Measurements from ENCODE around the gene CLK3. TPM values are rescaled to one million over a fixed set of nuclear protein-coding genes. Genes with fewer than 3 reads are reported as not detected.

Gene CLK3
- total and polyA plus RNA-seq, 2 donors (not counting 3 experiments of a cell fraction or from before 2014, with no cell fraction given), result 75.5 to 121 TPM

GRCh38 chr15:74609938-74610301 is 5.7 kb upstream of the CLK3 start:
- no peak overlapping the region for H3K27ac ChIP-seq (ENCODE audit: insufficient read depth, low read depth, low read length)
- H2AFZ ChIP-seq (ENCODE audit: low read depth, low read length), result no peak overlapping the region
- no peak overlapping the region for H3K4me3 ChIP-seq (replicated peaks in 1 of 3; ENCODE audit: insufficient read depth in 1 of 3, low read depth in 1 of 3, low read length in 3 of 3)
- no peaks in the 10 kb centered on the region for H3K9me3 ChIP-seq (replicated peaks; ENCODE audit: control insufficient read depth, insufficient read depth, low read length)
- no peak for TF ChIP-seq JUN (IDR thresholded peaks at IDR 0.05; ENCODE audit: borderline replicate concordance, insufficient read depth, insufficient read length, low read depth)
- TF ChIP-seq GATA2 (IDR thresholded peaks at IDR 0.05; ENCODE audit: insufficient read depth, insufficient read length, low read depth, low read length), result no peak
- TF ChIP-seq POLR2A (IDR thresholded peaks at IDR 0.05; ENCODE audit: low read depth, low read length), result no peak
- no peak for TF ChIP-seq FOS (IDR thresholded peaks at IDR 0.05; ENCODE audit: borderline replicate concordance, insufficient read depth, low read length)
- no peak for TF ChIP-seq EZH2 (IDR thresholded peaks at IDR 0.05; ENCODE audit: borderline replicate concordance, low read depth, low read length, severe bottlenecking)
- H3K36me3 ChIP-seq (ENCODE audit: control insufficient read depth in 2 of 2, extremely low read depth in 1 of 2, insufficient read depth in 2 of 2, low read length in 2 of 2), result no peaks in the 10 kb centered on the region
- no peaks in the 10 kb centered on the region for H4K20me1 ChIP-seq (replicated peaks; ENCODE audit: control insufficient read depth, extremely low read depth, insufficient read depth, low read length)
- H3K4me1 ChIP-seq (ENCODE audit: control insufficient read depth, extremely low read depth, insufficient read depth, low read length), result no peaks in the 10 kb centered on the region
- CTCF ChIA-PET, result interaction anchor here (0.6 to 1.4 kb wide), 3 partner anchors 11 to 20 kb away, joined by 3 to 6 read pairs (median 5); no protein-coding TSS in a partner anchor
- no peak for FAIRE-seq
- H3K9ac ChIP-seq (replicated peaks; ENCODE audit: extremely low read depth, insufficient read depth, low read length), result no peak overlapping the region
- no TSS peak for BruUV-seq (replicated peaks)
- POLR2A ChIA-PET, result interaction anchor here (1.1 kb wide), 1 partner anchor 12 kb away, joined by 3 read pairs; no protein-coding TSS in a partner anchor
- no peak overlapping the region for H3K4me2 ChIP-seq (ENCODE audit: insufficient read depth, low read length)
- no peaks in the 10 kb centered on the region for H3K79me2 ChIP-seq (ENCODE audit: control insufficient read depth, insufficient read depth, low read length)
- no peaks in the 10 kb centered on the region for H3K9me1 ChIP-seq (replicated peaks; ENCODE audit: control insufficient read depth, extremely low read depth, insufficient read depth, low read length)
- H3K27me3 ChIP-seq (ENCODE audit: control insufficient read depth in 2 of 2, insufficient read depth in 2 of 2, low read length in 2 of 2), result no peaks in the 10 kb centered on the region
- no peak for DNase-seq (ENCODE audit: low read depth, low spot score)
- intact Hi-C loops (cut with micrococcal nuclease), result no loop called here
- dilution Hi-C loops (cut with MboI; ENCODE audit: extremely low pct_ligation_motif_present, low sequenced_read_pairs), result no loop called here

GRCh38 chr15:74610302-74610951 is 5.2 kb upstream of the CLK3 start:
- DNase-seq (ENCODE audit: low read depth, low spot score) (no peak), FAIRE-seq (no peak)
- Histone ChIP-seq H3K4me1 (ENCODE audit: control insufficient read depth, extremely low read depth, insufficient read depth, low read length) (no peaks in the 10 kb centered on the region), H3K79me2 (ENCODE audit: control insufficient read depth, insufficient read depth, low read length) (no peaks in the 10 kb centered on the region), H2AFZ (ENCODE audit: low read depth, low read length) (no peak overlapping the region), H4K20me1 (replicated peaks; ENCODE audit: control insufficient read depth, extremely low read depth, insufficient read depth, low read length) (no peaks in the 10 kb centered on the region), H3K27me3 (ENCODE audit: control insufficient read depth in 2 of 2, insufficient read depth in 2 of 2, low read length in 2 of 2) (no peaks in the 10 kb centered on the region), H3K36me3 (ENCODE audit: control insufficient read depth in 2 of 2, extremely low read depth in 1 of 2, insufficient read depth in 2 of 2, low read length in 2 of 2) (no peaks in the 10 kb centered on the region), H3K4me2 (ENCODE audit: insufficient read depth, low read length) (no peak overlapping the region), H3K9ac (replicated peaks; ENCODE audit: extremely low read depth, insufficient read depth, low read length) (no peak overlapping the region), H3K4me3 (replicated peaks in 1 of 3; ENCODE audit: insufficient read depth in 1 of 3, low read depth in 1 of 3, low read length in 3 of 3) (no peak overlapping the region), H3K27ac (ENCODE audit: insufficient read depth, low read depth, low read length) (no peak overlapping the region), H3K9me1 (replicated peaks; ENCODE audit: control insufficient read depth, extremely low read depth, insufficient read depth, low read length) (no peaks in the 10 kb centered on the region), H3K9me3 (replicated peaks; ENCODE audit: control insufficient read depth, insufficient read depth, low read length) (no peaks in the 10 kb centered on the region)
- dilution Hi-C loops (cut with MboI; ENCODE audit: extremely low pct_ligation_motif_present, low sequenced_read_pairs) (no loop called here), intact Hi-C loops (cut with micrococcal nuclease) (no loop called here)
- TF ChIP-seq POLR2AphosphoS5 (IDR thresholded peaks at IDR 0.05; ENCODE audit: insufficient read depth, low read depth, low read length), result no peak
- TF ChIP-seq CTCF (IDR thresholded peaks at IDR 0.05; ENCODE audit: extremely low read depth in 1 of 2, insufficient read depth in 1 of 2, low read depth in 1 of 2, low read length in 2 of 2), result no peak
- TF ChIP-seq FOS (IDR thresholded peaks at IDR 0.05; ENCODE audit: borderline replicate concordance, insufficient read depth, low read length), result no peak
- no peak for TF ChIP-seq GATA2 (IDR thresholded peaks at IDR 0.05; ENCODE audit: insufficient read depth, insufficient read length, low read depth, low read length)
- TF ChIP-seq JUN (IDR thresholded peaks at IDR 0.05; ENCODE audit: borderline replicate concordance, insufficient read depth, insufficient read length, low read depth), result no peak
- no peak for TF ChIP-seq POLR2A (IDR thresholded peaks at IDR 0.05; ENCODE audit: low read depth, low read length)
- TF ChIP-seq MAX (IDR thresholded peaks at IDR 0.05; ENCODE audit: insufficient read depth, insufficient read length), result no peak
- no peak for TF ChIP-seq MYC (IDR thresholded peaks at IDR 0.05; ENCODE audit: low read depth, low read length)
- no peak for TF ChIP-seq EZH2 (IDR thresholded peaks at IDR 0.05; ENCODE audit: borderline replicate concordance, low read depth, low read length, severe bottlenecking)
- BruUV-seq (replicated peaks), result no TSS peak
- CTCF ChIA-PET, result interaction anchor here (0.6 kb wide), 1 partner anchor 12 kb away, joined by 3 read pairs; no protein-coding TSS in a partner anchor
- POLR2A ChIA-PET, result interaction anchor here (0.9 to 1.1 kb wide), 2 partner anchors 12 to 13 kb away, joined by 3 read pairs; no protein-coding TSS in a partner anchor

All from endothelial cell of umbilical vein (primary cell).